HPDE6-E6E7 (cell line): ENCODE measurements around the gene MARK1.
A peak's percentile ranks its signal among the peaks of the same experiment; 100 is the strongest.
"Not testable (repeated sequence)": the region's sequence is repeated elsewhere in the genome, so short reads cannot be mapped to it uniquely, and the experiment has no call there.

Experiments used
- DNase-seq: peaks from one replicate; pipeline ENCODE4 v3.0.0; 2011; ENCODE audit warnings: missing footprints; ENCODE audit errors: extremely low spot score

The MARK1 gene

GRCh38 chr1:220611100-220611499, 83.2 kb downstream of the MARK1 start:
- not testable (repeated sequence) for DNase-seq

GRCh38 chr1:220616836-220617235, 88.9 kb downstream of the MARK1 start:
- no peak for DNase-seq

GRCh38 chr1:220628431-220628830, 100.5 kb downstream of the MARK1 start:
- DNase-seq, result no peak

GRCh38 chr1:220631238-220631815, 103.4 kb downstream of the MARK1 start:
- no peak for DNase-seq

- DNase-seq, result no peak
These were observed 109.8 kb downstream of the MARK1 start for GRCh38 chr1:220637759-220638158.

GRCh38 chr1:220642285-220642684, 114.3 kb downstream of the MARK1 start:
- no peak for DNase-seq

- no peak for DNase-seq
These were observed 125.1 kb downstream of the MARK1 start for GRCh38 chr1:220652995-220653394.

- DNase-seq, result no peak
These were observed 127.6 kb downstream of the MARK1 start for GRCh38 chr1:220655509-220655908.

GRCh38 chr1:220655961-220656740, 128.2 kb downstream of the MARK1 start:
- DNase-seq, result no peak

GRCh38 chr1:220666349-220666748, 138.4 kb downstream of the MARK1 start:
- no peak for DNase-seq

- DNase-seq, result no peak
These were observed 141.1 kb downstream of the MARK1 start for GRCh38 chr1:220669005-220669404.

GRCh38 chr1:220670365-220670764, 142.4 kb downstream of the MARK1 start:
- no peak for DNase-seq

- DNase-seq, result no peak
These were observed 146.0 kb downstream of the MARK1 start for GRCh38 chr1:220673921-220674320.

GRCh38 chr1:220677251-220677650, 149.3 kb downstream of the MARK1 start:
- no peak for DNase-seq

GRCh38 chr1:220680085-220680687, 152.2 kb downstream of the MARK1 start:
- peak; percentile 50 for DNase-seq

GRCh38 chr1:220681220-220681880, 153.4 kb downstream of the MARK1 start:
- DNase-seq, result no peak

GRCh38 chr1:220682901-220683576, 155.1 kb downstream of the MARK1 start:
- no peak for DNase-seq

GRCh38 chr1:220683716-220684115, 155.8 kb downstream of the MARK1 start:
- DNase-seq, result not testable (repeated sequence)

GRCh38 chr1:220684890-220685289, 157.0 kb downstream of the MARK1 start:
- DNase-seq, result no peak

GRCh38 chr1:220685879-220686278, 157.9 kb downstream of the MARK1 start:
- DNase-seq, result no peak

- no peak for DNase-seq
These were observed 159.9 kb downstream of the MARK1 start for GRCh38 chr1:220687809-220688208.

GRCh38 chr1:220689666-220690065, 161.7 kb downstream of the MARK1 start:
- no peak for DNase-seq
